SK-N-MC (cell line): ENCODE measurements around the gene TCF12.

Source experiments
- EZH2 ChIP-seq: fragments of 200-600 bp; sonication (generic); IDR thresholded peaks from one replicate; pipeline ENCODE4 v1.6.1; 2017; ENCODE audit warnings: antibody characterized with exemption
- FOXP2 ChIP-seq: optimal IDR thresholded peaks from 2 replicates; pipeline ENCODE3; 2011; ENCODE audit warnings: mild to moderate bottlenecking, moderate library complexity; ENCODE audit not compliant: insufficient read depth; ENCODE audit errors: extremely low read length, control extremely low read depth

DNA sequence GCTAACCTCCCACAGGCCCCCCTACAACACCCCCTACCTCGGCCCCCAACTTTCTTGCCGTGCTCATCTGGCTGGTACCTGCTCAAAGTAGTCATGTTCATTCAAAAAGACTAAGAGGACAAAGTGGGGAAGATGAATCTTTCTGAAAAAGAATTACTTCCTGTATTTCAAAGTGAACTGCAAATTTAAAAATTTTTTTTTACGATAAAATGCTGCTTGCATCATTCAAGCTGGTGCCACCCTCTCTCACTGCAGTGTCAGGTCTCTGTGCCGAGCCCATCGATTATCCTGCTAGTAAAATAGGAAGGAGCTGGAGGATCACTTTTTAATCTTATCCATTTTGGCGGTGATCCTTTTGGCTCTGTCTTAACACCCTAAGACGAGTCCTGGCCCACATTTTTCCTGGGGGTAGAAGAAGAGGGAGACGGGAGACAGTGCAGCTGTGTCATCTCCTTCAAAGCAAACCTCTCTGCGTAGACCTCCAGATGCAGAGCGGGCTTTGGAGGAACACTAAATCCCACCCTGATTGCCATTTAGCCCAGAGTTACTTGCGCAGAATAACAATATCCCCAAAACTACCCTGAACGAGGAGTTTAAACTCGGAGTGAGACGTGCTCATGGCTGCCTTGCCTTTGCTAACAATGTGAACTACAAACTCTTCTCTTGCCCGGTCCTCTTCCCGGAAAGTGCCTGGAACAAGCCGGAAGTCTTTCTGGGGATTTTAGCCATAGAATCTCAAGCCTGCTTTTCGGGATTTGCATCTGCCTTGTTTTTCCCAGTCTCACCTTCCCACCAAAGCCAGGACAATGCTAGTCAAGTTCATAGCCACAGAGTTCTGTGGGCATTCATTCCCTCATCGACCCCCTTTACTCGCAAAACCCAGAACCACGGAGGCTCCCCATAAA lies 391.7 kb downstream of the TCF12 start:
- TF ChIP-seq EZH2 (no peak), FOXP2 (no peak)
